GM18867 (cell line): ENCODE results near the gene CCDC7.
A peak's percentile ranks its signal among the peaks of the same experiment; 100 is the strongest.
"Not testable (repeated sequence)": the region's sequence is repeated elsewhere in the genome, so short reads cannot be mapped to it uniquely, and the experiment has no call there.

Experiments used
- ATAC-seq: cut with Tn5 transposase; IDR thresholded peaks from one replicate; pipeline ENCODE4 v1.9.1; 2021; ENCODE audit warnings: mild to moderate bottlenecking, moderate library complexity; ENCODE audit not compliant: unreplicated experiment

The CCDC7 gene

DNA sequence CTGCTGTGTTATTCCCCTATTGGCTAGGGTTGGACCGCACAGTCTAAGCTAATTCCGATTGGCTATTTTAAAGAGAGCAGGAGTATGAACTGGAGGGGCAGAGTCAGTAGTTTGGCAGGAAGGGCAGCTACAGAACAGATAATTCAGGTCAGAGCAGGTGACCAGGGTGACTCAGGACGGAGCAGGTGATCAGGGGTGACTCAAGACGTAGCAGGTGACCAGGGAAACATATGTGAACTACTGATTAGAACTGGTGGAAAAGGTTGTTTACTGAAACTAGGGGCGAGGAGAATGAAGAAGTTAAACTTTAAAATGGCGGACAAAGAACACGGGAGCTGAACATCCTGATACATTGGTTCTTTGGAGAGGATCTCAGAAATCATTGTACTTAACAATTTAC, 102.3 kb downstream of the CCDC7 start:
- no peak for ATAC-seq

DNA sequence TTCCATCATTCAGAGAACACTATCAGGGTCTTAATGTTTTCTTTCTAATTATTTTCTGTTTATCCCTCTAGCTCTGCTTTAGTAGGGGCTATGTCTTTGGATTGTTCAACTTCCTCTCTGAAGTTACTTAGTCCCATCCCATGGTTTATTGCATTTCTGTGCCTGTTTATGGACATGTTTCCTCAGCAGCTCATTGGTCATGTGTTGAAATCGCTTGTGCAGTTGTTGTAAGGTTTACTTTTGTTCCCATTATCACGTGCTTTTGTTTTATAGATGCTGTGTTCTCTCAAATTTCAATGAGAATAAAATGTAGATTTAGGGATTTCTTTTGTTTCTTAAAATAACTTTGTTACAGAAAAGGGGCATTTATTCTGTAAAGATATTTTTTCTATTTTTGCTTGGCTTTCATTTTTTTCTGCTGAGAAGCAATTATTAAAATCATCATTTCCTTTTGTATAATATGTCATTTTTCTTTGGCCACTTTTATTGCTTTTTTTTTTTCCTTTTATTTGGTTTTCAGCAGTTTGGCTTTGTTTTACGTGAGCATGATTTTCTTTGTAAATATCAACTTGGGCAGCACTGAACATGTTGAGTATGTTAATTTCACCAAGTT, 110.9 kb downstream of the CCDC7 start:
- ATAC-seq: no peak

DNA sequence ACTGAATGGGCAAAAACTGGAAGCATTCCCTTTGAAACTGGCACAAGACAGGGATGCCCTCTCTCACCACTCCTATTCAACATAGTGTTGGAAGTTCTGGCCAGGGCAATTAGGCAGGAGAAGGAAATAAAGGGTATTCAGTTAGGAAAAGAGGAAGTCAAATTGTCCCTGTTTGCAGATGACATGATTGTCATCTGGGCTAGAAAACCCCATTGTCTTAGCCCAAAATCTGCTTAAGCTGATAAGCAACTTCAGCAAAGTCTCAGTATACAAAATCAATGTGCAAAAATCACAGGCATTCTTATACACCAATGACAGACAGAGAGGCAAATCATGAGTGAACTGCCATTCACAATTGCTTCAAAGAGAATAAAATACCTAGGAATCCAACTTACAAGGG, 116.8 kb downstream of the CCDC7 start:
- not testable (repeated sequence) for ATAC-seq

DNA sequence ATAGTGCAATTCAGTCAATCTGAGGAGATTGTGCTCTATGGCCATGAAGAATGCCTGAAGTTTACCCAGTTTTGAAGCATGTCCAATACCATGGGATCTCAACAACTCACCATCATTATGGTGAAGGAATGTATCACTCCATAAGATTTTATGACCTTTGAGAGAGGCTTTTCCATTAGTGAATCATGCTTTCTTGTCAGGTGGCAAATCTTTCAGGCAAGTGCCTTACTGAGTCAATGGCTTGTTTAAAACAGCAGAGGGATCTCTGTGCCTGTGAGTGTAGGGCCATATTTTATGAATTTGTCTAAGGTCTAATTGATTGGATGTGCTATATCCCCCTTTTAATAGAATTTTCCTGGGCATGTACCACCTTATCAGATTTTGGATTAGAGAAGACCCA, 131.5 kb downstream of the CCDC7 start:
- no peak for ATAC-seq

DNA sequence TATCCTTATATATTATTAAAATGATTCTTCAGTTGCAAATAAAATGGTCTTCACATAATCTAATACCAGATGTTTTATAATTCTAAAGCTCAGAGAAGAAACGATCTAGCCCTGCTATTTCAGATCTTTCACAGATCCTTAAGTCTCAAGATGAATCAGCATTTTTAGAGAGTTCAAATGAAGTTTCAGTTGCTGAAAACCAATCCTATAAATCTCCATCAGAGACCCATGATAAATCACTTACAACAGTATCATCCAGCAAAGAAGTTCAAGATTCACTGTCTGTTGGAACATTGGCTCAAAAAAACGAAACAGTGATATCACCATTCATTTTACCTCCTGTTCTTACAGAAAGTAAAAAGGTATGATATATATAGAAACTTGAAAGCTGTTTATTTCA, 137.0 kb downstream of the CCDC7 start:
- no peak for ATAC-seq

DNA sequence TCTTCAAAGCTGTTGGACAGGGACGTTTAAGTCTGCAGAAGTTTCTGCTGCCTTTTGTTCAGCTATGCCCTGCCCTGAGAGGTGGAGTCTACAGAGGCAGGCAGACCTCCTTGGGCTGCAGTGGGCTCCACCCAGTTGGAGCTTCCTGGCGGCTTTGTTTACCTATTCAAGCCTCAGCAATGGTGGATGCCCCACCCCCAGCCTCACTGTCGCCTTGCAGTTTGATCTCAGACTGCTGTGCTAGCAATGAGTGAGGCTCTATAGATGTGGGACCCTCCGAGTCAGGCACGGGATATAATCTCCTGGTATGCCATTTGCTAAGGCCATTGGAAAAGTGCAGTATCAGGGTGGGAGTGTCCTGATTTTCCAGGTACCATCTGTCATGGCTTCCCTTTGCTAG, 152.1 kb downstream of the CCDC7 start:
- ATAC-seq: not testable (repeated sequence)

DNA sequence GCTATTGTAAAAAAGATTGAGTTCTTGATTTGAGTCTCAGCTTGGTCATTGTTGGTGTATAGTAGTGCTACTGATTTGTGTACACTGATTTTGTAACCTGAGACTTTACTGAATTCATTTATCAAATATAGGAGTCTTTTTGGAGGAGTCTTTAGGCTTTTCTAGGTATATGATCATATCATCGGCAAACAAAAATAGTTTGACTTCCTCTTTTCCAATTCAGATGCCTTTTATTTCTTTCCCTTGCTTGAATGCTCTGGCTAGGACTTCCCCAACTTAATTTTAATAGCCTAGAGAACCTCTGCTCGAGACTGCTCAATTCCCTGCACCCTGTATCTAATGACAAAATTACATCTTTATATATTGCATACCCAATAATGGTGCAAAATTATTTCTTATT, 154.4 kb downstream of the CCDC7 start:
- no peak for ATAC-seq

DNA sequence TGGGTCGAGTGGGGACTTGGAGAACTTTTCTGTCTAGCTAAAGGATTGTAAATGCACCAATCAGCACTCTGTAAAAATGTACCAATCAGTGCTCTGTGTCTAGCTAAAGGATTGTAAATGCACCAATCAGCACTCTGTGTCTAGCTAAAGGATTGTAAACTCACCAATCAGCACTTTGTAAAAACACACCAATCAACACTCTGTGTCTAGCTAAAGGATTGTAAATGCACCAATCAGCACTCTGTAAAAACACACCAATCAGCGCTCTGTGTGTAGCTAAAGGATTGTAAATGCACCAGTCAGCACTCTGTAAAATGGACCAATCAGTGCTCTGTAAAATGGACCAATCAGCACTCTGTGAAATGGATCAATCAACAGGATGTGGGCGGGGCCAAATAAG, 155.6 kb downstream of the CCDC7 start:
- ATAC-seq: not testable (repeated sequence)

DNA sequence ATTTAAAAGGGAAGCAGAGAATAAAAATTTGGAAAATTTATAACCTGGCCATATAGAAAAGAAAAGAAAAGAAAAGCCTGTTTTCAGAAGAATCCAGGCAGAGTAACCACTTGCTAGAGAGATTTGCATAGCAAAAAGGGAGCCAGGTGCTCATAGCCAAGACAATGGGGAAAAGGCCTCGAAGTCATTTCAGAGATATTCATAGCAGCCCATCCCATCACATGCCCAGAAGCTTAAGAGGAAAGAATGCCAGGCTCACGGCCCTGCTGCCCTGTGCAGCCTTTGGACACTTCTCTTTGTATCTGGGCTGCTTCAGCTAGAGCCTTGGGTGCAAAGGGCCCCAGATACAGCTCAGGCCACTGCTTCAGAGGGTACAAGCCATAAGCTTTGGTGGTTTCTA, 159.8 kb downstream of the CCDC7 start:
- ATAC-seq: no peak

DNA sequence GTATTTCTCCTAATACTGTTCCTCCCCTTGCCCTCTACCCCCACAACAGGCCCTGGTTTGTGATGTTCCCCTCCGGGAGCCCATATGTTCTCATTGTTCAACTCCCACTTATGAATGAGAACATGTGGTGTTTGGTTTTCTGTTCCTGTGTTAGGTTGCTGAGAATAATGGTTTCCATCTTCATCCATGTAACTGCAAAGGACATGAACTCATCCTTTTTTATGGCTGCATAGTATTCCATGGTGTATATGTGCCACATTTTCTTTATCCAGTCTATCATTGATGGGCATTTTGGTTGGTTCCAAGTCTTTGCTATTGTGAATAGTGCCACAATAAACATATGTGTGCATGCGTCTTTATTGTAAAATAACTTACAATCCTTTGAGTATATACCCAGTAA, 164.6 kb downstream of the CCDC7 start:
- ATAC-seq: not testable (repeated sequence)

DNA sequence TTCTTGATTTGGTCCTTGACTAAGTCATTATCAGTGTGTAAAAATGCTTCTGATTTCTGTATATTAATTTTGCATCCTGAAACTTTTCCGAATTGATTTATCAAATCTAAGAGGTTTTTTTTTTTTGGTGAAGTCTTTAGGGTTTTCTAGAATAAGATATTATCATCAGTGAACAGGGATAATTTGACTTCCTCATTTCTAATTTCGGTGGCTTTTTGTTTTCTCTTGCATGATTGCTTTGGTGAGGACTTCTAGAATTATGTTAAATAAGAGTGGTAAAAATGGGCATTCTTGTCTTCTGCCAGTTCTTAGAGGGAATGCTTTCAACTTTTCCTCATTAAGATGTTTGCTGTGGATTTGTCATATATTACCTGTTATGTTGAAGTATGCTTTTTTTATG, 170.5 kb downstream of the CCDC7 start:
- ATAC-seq: no peak

DNA sequence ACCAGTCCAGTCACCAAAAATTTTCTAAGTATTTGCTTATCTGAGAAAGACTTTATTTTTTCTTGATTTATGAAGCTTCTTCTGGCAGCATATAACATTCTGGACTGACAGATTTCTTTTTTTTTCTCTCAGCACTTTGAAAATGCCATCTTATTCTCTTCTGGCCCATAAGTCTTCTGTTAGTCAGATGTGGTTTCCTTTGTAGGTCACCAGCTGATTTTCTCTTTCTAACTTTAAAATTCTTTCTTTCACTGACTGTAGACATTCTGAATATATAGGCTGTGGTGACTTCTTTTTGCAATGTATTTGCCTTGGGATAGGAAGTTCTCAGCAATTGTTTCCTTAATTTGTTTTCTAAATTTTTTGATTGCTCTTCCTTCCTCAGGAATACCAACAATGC, 172.5 kb downstream of the CCDC7 start:
- no peak for ATAC-seq

DNA sequence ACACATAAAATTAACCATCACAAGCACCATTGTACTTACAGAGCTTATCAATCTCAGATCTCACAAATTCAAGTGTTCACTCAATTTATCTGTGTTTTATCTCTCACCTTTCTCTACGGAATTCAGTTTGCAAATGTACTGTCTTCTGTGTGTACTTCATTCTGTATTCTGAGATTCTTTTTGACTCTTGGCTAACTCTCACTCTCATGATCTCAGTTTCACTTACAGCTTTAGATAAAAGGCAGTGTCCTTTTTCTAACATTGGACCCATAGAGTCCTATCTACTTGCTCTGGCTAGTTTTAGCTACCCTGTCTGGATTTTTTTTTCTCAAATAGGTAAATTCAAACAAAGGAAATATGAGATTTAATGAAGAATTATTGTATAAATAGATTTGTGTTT, 176.0 kb downstream of the CCDC7 start:
- no peak for ATAC-seq

DNA sequence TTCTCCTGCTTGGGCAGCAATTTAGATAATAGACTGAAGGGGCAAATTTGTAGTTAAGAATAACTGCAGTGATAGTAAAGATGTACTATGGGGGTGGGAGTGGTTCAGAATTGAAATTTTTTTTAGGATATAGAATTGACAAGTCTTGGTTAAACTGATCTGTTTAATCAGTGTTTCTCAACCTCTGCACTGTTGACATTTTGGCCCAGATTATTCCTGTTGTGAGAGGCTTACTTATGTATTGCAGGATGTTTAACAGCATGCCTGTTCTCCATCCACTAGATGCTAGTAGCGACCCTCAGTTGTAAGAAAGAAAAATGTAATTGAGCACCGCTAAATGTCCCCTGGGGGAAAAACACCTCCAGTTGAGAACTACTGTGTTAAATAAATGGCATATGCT, 176.5 kb downstream of the CCDC7 start:
- no peak for ATAC-seq

DNA sequence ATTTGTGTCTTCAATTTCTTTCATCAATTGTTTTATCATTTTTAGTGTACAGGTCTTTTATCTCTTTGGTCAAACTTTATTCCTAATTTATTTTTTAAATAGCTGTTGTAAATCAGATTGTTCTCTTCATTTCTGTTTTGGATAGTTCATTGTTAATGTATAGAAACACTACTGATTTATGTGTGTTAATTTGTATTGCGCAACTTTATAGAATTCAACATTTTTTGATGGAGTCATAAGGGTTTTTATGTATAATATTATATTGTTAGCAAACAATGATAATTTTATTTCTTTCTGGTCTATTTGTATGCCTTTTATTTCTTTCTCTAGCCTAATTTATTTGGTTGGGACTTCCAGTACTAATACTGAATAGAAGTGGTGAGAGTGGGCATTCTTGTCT, 181.2 kb downstream of the CCDC7 start:
- no peak for ATAC-seq

DNA sequence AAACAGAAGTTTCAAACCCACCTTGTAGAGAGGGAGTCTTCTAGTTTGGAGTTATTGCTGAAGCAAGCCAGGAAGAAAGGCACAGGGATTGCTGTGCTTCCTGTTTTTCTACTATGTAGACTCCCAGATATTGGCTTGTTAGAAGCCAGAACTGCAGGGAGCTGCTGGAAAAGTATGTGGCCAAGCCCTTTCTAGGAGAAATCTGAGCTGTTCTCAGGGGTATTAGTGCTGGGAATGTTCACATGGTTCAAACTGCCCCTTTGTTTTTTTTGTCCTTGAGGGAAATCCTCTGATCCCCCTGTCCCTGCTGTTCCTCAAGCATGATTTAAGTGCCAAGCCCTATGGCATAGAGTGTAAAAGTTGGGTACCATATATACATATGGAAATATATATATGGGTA, 184.0 kb downstream of the CCDC7 start:
- no peak for ATAC-seq

DNA sequence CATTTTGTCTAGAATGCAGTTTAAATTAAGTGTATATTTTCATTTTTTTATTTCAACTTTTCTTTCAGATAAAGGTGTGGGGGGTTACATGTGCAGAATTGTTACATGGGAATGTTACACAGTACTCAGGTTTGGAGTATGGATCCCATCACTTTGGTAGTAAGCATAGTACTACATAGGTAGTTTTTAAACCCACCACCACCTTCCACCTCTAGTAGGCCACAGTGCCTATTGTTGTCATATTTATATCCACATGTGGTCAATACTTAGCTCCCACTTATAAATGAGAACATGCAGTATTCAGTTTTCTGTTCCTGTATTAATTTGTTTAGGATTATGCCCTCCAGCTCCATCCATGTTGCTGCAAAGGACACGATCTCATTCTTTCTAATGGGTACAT, 200.6 kb downstream of the CCDC7 start:
- no peak for ATAC-seq

DNA sequence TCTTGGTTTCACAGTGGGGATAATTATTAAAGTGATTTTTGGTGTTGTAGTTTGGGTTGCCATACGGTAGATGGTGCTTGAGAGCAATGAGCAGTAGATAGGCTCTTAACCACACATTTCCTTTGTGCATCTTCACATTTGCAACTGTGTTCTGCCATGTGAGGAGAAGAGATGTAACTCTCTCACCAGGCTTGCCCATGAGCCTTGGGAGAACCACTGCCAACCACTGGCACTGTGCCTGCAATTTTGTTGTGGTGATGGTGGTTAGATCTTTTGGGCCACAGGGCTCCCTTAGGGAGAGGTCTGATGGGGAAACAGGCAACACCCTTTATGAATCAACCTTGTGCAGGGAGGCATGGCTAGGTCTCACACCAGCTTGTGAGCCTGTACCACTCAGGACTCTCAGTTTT, 204.3 kb downstream of the CCDC7 start:
- peak; percentile 68 for ATAC-seq

DNA sequence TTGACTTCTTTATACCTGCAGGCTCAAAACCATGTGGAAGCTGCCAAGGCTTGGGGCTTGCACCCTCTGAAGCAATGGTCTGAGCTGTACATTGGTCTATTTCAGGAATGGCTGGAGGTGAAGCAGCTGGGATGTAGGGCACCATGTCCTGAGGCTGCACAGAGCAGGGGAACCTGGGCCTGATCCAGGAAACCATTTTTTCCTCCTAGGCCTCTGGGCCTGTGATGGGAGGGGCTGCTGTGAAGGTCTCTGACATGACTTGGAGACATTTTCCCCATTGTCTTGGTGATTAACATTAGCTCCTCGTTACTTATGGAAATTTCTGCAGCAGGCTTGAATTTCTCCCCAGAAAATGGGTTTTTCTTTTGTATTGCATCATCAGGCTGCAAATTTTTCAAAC, 211.5 kb downstream of the CCDC7 start:
- not testable (repeated sequence) for ATAC-seq

DNA sequence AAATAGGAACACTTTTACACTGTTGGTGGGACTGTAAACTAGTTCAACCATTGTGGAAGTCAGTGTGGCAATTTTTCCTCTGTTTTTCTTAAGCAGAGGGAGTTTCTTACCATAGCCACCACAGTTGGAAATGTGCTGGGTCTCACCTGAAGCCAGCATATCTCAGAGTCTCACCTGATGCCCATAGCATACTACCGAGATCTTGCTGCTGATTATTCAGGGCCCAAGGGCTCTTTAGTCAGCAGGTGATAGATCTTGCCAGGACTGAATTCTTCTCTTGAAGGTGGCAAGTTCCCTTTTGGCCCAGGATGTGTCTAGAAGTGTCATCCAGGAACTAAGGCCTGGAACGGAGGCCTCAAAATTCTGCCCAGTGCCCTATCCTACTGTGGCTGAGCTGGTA, 215.4 kb downstream of the CCDC7 start:
- no peak for ATAC-seq

DNA sequence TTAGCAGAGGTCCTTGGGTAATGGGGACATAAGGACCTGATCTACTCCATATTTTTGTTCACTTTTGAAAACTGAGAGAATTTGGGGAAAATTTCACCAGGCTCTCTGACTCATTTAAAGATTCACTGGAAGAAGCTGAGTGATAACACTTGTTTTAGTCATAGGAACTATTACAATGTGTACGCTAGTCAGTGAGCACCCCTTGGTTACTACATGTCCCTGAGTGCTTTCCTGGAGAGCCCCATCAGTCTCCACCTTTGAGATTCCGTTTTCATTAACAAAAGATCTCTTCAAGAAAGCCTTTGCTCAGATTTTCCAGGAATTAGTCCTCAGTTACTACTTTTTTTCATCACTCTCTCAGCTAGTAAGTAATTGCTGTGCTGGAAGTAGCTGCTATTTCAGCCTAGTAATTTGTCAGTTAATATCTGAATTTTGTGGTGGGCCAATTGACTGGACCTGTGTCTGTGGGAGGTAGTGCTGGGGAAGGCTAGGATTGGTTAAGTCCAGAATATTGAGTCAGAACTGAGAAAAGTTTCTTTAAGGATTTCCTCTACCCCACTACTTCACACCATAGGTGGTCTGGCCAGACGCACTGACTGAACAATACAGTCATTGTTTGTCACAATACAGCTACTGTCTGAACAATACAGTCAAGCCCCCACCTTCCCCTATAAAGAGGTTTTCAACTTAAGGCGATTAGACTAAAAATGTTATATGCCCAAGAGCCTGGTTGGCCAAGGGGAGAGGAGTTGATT, 235.0 kb downstream of the CCDC7 start:
- ATAC-seq: no peak

DNA sequence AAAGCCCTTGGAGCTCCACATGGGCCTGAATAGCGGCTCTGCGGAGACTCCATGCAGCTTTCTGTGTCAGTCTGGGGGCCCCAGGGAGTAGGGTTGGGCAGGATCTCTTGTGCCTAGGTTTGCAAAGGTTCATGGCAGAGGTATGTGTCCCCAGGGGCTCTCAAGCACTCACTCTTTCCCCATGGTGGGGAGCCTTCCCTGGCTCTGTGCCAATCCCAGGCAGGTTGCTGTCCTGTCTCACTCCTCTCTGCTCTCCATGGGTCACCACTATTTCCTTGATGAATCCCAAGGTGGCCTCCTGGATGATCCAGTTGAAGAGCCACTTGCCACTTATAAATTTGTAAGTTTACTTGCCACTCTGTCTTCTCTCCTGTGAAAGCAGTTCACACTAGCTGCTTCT, 238.4 kb downstream of the CCDC7 start:
- no peak for ATAC-seq

DNA sequence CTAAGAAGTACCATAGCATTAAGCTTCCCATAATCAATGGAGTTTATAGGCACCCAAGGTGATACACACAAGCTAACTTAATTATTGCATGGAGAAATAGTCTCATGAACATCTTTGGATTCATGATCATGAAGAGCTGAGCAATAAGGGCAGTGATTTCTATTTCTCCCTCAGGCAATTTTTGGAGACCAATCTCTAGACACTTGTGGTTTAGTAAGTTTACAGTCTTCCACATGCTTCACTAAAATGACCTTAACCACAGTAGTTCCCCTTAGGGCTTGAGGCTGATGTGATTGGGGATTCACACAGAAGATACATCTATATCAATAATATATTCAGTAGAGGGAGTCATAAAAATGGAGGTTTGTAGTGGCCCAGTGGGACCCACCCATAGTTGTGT, 241.2 kb downstream of the CCDC7 start:
- ATAC-seq: no peak
